DOHH2 (cell line): Measurements from ENCODE around the gene MYL12B.

Experiments used
- CTCF ChIP-seq: fragments of 200-600 bp; sonication (generic); IDR thresholded peaks from one replicate; pipeline ENCODE4 v1.5.1; 2014; ENCODE audit warnings: antibody characterized with exemption, mild to moderate bottlenecking, low read depth, low read length; ENCODE audit not compliant: poor library complexity, severe bottlenecking
- EZH2phosphoT487 ChIP-seq: fragments of 200-600 bp; sonication (generic); IDR thresholded peaks from 2 replicates; pipeline ENCODE4 v1.6.1; 2017; ENCODE audit warnings: borderline replicate concordance, mild to moderate bottlenecking, antibody characterized with exemption, low read length, moderate library complexity, mixed read lengths

DNA sequence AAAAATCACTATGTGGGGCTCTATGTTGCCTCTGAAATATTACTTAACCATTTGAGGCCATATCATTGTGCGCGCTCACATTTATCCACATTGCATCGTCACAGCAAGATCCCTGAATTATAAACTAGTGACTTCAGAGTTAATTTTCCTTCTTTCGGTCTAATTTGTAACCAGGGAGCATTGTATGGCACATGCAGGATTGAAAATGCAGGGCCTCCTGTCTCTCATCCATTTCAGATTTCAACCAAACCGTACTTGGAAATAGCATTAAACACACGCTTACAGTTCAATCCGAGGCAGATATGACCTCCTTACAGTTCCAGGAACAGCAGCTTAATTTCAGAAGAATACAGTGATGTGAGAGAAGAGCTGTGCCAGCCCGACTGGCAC is 42.7 kb upstream of the MYL12B start:
- TF ChIP-seq CTCF = no peak
- TF ChIP-seq EZH2phosphoT487 = no peak
